ENCODE data around the gene ZNF778. TPM values are rescaled to one million over a fixed set of nuclear protein-coding genes. Genes with fewer than 3 reads are reported as not detected.
A peak's percentile ranks its signal among the peaks of the same experiment; 100 is the strongest.

Gene ZNF778
- total and polyA plus RNA-seq, 2 donors (not counting 1 experiment from before 2014, with no cell fraction given) = 4.3 to 9.4 TPM

DNA sequence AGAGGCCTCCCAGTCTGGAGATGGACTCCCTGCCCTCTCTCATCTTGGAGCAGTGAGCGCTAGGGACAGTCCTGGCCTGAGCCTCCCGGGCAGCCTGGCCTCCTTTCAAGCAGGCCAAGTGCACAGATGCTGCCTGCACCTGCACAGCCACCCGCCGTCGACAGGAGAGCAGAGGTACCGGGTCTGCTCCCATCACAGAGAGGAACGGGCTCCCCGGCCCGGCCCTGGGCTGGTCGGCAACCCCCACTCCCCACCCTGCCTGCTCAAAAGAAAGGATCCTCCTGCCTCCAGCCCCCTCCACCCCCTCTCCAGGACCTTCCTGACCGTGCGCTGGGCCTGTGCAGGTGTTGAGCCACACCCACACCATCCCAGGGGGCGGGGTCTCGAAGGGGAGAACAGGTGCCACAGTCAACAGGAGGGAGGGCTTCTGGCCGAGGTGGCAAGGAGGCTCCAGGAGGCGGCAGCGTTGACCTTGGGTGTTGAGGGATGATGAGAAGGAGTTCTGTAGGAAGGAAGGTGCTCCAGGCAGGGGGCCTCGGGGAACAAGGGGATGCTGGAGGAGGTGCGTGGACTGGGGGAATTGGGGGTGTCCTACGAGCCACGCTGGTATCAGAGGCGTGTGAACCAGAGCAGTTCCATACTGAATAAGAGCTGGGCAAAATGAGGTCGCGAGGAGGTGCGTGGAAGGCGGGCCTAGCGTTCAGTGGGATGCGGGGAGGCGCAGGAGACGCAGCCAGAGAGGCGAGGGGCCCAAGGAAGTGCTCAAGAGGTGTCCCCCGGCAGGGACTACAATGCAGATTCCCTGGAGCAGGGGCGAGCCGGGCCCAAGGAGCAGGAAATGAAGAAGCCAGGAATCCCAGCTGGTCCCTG lies 46.9 kb upstream of the ZNF778 start:
- peak overlapping the region; percentile 68 for H3K4me2 ChIP-seq (ENCODE audit: extremely low read depth, insufficient read depth, low read length)
- H3K9ac ChIP-seq (ENCODE audit: insufficient read depth, low read length) = no peak overlapping the region
- H3K4me3 ChIP-seq (replicated peaks in 1 of 4; ENCODE audit: control extremely low read depth in 1 of 4, insufficient read depth in 1 of 4, low read depth in 3 of 4, low read length in 4 of 4) = peak overlapping the region in 1 of 4 experiments; percentile 10
- no peaks in the 10 kb centered on the region for H4K20me1 ChIP-seq (ENCODE audit: control insufficient read depth, extremely low read depth, insufficient read depth, low read length)
- no peak overlapping the region for H3K27ac ChIP-seq (ENCODE audit: insufficient read depth, low read length)
- H3K4me1 ChIP-seq (ENCODE audit: control insufficient read depth, extremely low read depth, insufficient read depth, low read length) = peaks cover 7% of the 10 kb centered on the region
- no peaks in the 10 kb centered on the region for H3K36me3 ChIP-seq (ENCODE audit: control insufficient read depth, insufficient read depth, low read length)
- H3K9me3 ChIP-seq (ENCODE audit: control insufficient read depth, insufficient read depth, low read depth, low read length) = no peaks in the 10 kb centered on the region
- no peaks in the 10 kb centered on the region for H3K27me3 ChIP-seq (ENCODE audit: control insufficient read depth, insufficient read depth, low read length)
- no peak for DNase-seq (ENCODE audit: low read depth in 2 of 2)
- H3K79me2 ChIP-seq (ENCODE audit: control insufficient read depth, insufficient read depth, low read length) = no peaks in the 10 kb centered on the region
- no peak overlapping the region for H2AFZ ChIP-seq (ENCODE audit: low read length)
- no peak for TF ChIP-seq EZH2 (IDR thresholded peaks at IDR 0.05; ENCODE audit: low read length, missing control alignments)
- TF ChIP-seq, protein P1, sequence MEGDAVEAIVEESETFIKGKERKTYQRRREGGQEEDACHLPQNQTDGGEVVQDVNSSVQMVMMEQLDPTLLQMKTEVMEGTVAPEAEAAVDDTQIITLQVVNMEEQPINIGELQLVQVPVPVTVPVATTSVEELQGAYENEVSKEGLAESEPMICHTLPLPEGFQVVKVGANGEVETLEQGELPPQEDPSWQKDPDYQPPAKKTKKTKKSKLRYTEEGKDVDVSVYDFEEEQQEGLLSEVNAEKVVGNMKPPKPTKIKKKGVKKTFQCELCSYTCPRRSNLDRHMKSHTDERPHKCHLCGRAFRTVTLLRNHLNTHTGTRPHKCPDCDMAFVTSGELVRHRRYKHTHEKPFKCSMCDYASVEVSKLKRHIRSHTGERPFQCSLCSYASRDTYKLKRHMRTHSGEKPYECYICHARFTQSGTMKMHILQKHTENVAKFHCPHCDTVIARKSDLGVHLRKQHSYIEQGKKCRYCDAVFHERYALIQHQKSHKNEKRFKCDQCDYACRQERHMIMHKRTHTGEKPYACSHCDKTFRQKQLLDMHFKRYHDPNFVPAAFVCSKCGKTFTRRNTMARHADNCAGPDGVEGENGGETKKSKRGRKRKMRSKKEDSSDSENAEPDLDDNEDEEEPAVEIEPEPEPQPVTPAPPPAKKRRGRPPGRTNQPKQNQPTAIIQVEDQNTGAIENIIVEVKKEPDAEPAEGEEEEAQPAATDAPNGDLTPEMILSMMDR (conservative IDR thresholded peaks at IDR 0.05 in 1 of 2, IDR thresholded peaks at IDR 0.05 in 1 of 2; ENCODE audit: low read depth in 1 of 2, low read length in 2 of 2) = no peak

- Histone ChIP-seq H3K9me3 (ENCODE audit: control insufficient read depth, insufficient read depth, low read depth, low read length) (no peaks in the 10 kb centered on the region), H3K79me2 (ENCODE audit: control insufficient read depth, insufficient read depth, low read length) (no peaks in the 10 kb centered on the region), H3K4me1 (ENCODE audit: control insufficient read depth, extremely low read depth, insufficient read depth, low read length) (peaks cover 7% of the 10 kb centered on the region), H3K4me2 (ENCODE audit: extremely low read depth, insufficient read depth, low read length) (peak within 1 kb of the TSS; percentile 68), H3K36me3 (ENCODE audit: control insufficient read depth, insufficient read depth, low read length) (no peaks in the 10 kb centered on the region), H3K27me3 (ENCODE audit: control insufficient read depth, insufficient read depth, low read length) (no peaks in the 10 kb centered on the region), H3K27ac (ENCODE audit: insufficient read depth, low read length) (no peak within 1 kb of the TSS), H4K20me1 (ENCODE audit: control insufficient read depth, extremely low read depth, insufficient read depth, low read length) (no peaks in the 10 kb centered on the region), H3K4me3 (replicated peaks in 1 of 4; ENCODE audit: control extremely low read depth in 1 of 4, insufficient read depth in 1 of 4, low read depth in 3 of 4, low read length in 4 of 4) (peak within 1 kb of the TSS in 1 of 4 experiments; percentile 14), H2AFZ (ENCODE audit: low read length) (no peak within 1 kb of the TSS), H3K9ac (ENCODE audit: insufficient read depth, low read length) (no peak within 1 kb of the TSS)
- no peak for TF ChIP-seq EZH2 (IDR thresholded peaks at IDR 0.05; ENCODE audit: low read length, missing control alignments)
- TF ChIP-seq, protein P1 (conservative IDR thresholded peaks at IDR 0.05 in 1 of 2, IDR thresholded peaks at IDR 0.05 in 1 of 2; ENCODE audit: low read depth in 1 of 2, low read length in 2 of 2) = no peak
- peak; percentile 72 to 82 for DNase-seq (ENCODE audit: low read depth in 2 of 2)
Observed at GRCh38 chr16:89171216-89172170, 46.0 kb upstream of the ZNF778 start, which contains the start of gene CDH15. Gene CDH15, plus strand, starts transcription at chr16:89171748. Its CDS starts 84 bp downstream, at chr16:89171832.

DNA sequence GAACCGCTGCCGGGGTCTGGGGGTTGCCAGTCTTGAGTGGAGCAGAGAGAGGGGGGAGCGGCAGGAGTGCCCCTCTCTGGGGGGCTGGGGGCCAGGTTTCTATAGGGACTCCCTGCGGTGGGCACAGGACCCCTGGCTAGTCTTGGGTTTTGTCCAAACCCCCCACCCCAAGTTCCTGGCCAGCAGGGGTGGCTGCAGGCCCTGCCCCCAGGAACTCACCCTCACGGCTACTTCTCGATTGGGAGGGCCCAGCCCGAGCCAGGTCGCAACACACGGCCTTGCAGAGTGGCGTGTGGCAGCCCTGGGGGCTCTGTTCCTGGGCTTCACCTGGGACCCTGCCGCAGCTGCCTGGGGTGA lies 45.4 kb upstream of the ZNF778 start:
- no peak for TF ChIP-seq EZH2 (IDR thresholded peaks at IDR 0.05; ENCODE audit: low read length, missing control alignments)
- TF ChIP-seq, protein P1 (conservative IDR thresholded peaks at IDR 0.05 in 1 of 2, IDR thresholded peaks at IDR 0.05 in 1 of 2; ENCODE audit: low read depth in 1 of 2, low read length in 2 of 2) = no peak
- peaks cover 4% of the 10 kb centered on the region for H3K4me1 ChIP-seq (ENCODE audit: control insufficient read depth, extremely low read depth, insufficient read depth, low read length)
- H4K20me1 ChIP-seq (ENCODE audit: control insufficient read depth, extremely low read depth, insufficient read depth, low read length) = no peaks in the 10 kb centered on the region
- no peak overlapping the region for H3K4me2 ChIP-seq (ENCODE audit: extremely low read depth, insufficient read depth, low read length)
- no peaks in the 10 kb centered on the region for H3K36me3 ChIP-seq (ENCODE audit: control insufficient read depth, insufficient read depth, low read length)
- H3K9me3 ChIP-seq (ENCODE audit: control insufficient read depth, insufficient read depth, low read depth, low read length) = no peaks in the 10 kb centered on the region
- H3K27ac ChIP-seq (ENCODE audit: insufficient read depth, low read length) = no peak overlapping the region
- no peak for DNase-seq (ENCODE audit: low read depth in 2 of 2)
- no peak overlapping the region for H2AFZ ChIP-seq (ENCODE audit: low read length)
- no peaks in the 10 kb centered on the region for H3K79me2 ChIP-seq (ENCODE audit: control insufficient read depth, insufficient read depth, low read length)
- H3K27me3 ChIP-seq (ENCODE audit: control insufficient read depth, insufficient read depth, low read length) = no peaks in the 10 kb centered on the region
- H3K4me3 ChIP-seq (replicated peaks in 1 of 4; ENCODE audit: control extremely low read depth in 1 of 4, insufficient read depth in 1 of 4, low read depth in 3 of 4, low read length in 4 of 4) = no peak overlapping the region
- no peak overlapping the region for H3K9ac ChIP-seq (ENCODE audit: insufficient read depth, low read length)
